ENCODE measurements around the gene AAR2.

- no peak for TF ChIP-seq JUND (IDR thresholded peaks at IDR 0.05)
- TF ChIP-seq EZH2phosphoT487 (IDR thresholded peaks at IDR 0.05; ENCODE audit: borderline replicate concordance, low read depth), result no peak
- TF ChIP-seq ELF1 (IDR thresholded peaks at IDR 0.05), result no peak
- TF ChIP-seq, protein P1, sequence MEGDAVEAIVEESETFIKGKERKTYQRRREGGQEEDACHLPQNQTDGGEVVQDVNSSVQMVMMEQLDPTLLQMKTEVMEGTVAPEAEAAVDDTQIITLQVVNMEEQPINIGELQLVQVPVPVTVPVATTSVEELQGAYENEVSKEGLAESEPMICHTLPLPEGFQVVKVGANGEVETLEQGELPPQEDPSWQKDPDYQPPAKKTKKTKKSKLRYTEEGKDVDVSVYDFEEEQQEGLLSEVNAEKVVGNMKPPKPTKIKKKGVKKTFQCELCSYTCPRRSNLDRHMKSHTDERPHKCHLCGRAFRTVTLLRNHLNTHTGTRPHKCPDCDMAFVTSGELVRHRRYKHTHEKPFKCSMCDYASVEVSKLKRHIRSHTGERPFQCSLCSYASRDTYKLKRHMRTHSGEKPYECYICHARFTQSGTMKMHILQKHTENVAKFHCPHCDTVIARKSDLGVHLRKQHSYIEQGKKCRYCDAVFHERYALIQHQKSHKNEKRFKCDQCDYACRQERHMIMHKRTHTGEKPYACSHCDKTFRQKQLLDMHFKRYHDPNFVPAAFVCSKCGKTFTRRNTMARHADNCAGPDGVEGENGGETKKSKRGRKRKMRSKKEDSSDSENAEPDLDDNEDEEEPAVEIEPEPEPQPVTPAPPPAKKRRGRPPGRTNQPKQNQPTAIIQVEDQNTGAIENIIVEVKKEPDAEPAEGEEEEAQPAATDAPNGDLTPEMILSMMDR (IDR thresholded peaks at IDR 0.05), result no peak
Observed at GRCh38 chr20:36246401-36246800, 10.1 kb downstream of the AAR2 start.

Data from SK-N-SH (cell line).